PC-9 (cell line): Measurements from ENCODE around the gene KCNRG. TPM values are rescaled to one million over a fixed set of nuclear protein-coding genes. Genes with fewer than 3 reads are reported as not detected.
A peak's percentile ranks its signal among the peaks of the same experiment; 100 is the strongest.

Experiments
- BruUV-seq: library from RNA; stranded (reverse); fragments of 400-500 nt; replicated peaks from 2 replicates; lab custom pipeline; 2021; lab: Mats Ljungman, UMichigan
- CTCF ChIA-PET: fragments of 300-600 bp; sonication (Branson Sonifier 250); formaldehyde crosslinking; loops from one replicate; lab custom pipeline; 2022; ENCODE audit warnings: antibody characterized with exemption; lab: Charles Lee
- POLR2A ChIA-PET: fragments of 300-600 bp; sonication (Branson Sonifier 250); formaldehyde crosslinking; loops from one replicate; lab custom pipeline; 2022; ENCODE audit warnings: antibody characterized with exemption; ENCODE audit not compliant: unreplicated experiment; lab: Charles Lee
- DNase-seq, 2 experiments: peaks; one replicate each; pipeline versions ENCODE4 v3.0.0 to v3.0.0-alpha.2; 2015 to 2022; ENCODE audit warnings: mixed read lengths in 1 of 2
- H2AFZ ChIP-seq: fragments of 200-600 bp; sonication (generic); 2 replicates; pipeline ENCODE4 v1.8.1; 2017; ENCODE audit warnings: antibody characterized with exemption
- H3F3A ChIP-seq: fragments of 200-600 bp; sonication (generic); 2 replicates; pipeline ENCODE4 v1.8.1; 2017; ENCODE audit warnings: antibody characterized with exemption, mild to moderate bottlenecking, low read depth; ENCODE audit not compliant: insufficient read depth
- H3K27ac ChIP-seq: fragments of 200-600 bp; sonication (generic); 2 replicates; pipeline ENCODE4 v1.6.1; 2016; ENCODE audit warnings: mixed run types
- H3K27me3 ChIP-seq: fragments of 200-600 bp; sonication (generic); 2 replicates; pipeline ENCODE4 v1.6.1; 2016; ENCODE audit warnings: low read depth, mixed run types; ENCODE audit not compliant: insufficient read depth
- H3K36me3 ChIP-seq: fragments of 200-600 bp; sonication (generic); 2 replicates; pipeline ENCODE4 v1.6.1; 2016; ENCODE audit warnings: low read depth, mixed run types
- H3K4me1 ChIP-seq: fragments of 200-600 bp; sonication (generic); replicated peaks from 2 replicates; pipeline ENCODE4 v1.6.1; 2016; ENCODE audit warnings: mixed run types; ENCODE audit not compliant: insufficient read depth
- H3K4me2 ChIP-seq: fragments of 200-600 bp; sonication (generic); 2 replicates; pipeline ENCODE4 v1.6.1; 2017; ENCODE audit warnings: mixed run types
- H3K4me3 ChIP-seq: fragments of 200-600 bp; sonication (generic); 2 replicates; pipeline ENCODE4 v1.6.1; 2016; ENCODE audit warnings: mixed run types
- H3K79me2 ChIP-seq: fragments of 200-600 bp; sonication (generic); 2 replicates; pipeline ENCODE4 v1.6.1; 2017; ENCODE audit warnings: low read depth, mixed run types
- H3K9me2 ChIP-seq: fragments of 200-600 bp; sonication (generic); 2 replicates; pipeline ENCODE4 v1.8.1; 2017; ENCODE audit warnings: mild to moderate bottlenecking; ENCODE audit not compliant: insufficient read depth
- H3K9me3 ChIP-seq: fragments of 200-600 bp; sonication (generic); 2 replicates; pipeline ENCODE4 v1.8.1; 2016; ENCODE audit warnings: low read depth; ENCODE audit not compliant: insufficient read depth
- H4K20me1 ChIP-seq: fragments of 200-600 bp; sonication (generic); 2 replicates; pipeline ENCODE4 v1.8.1; 2017; ENCODE audit not compliant: insufficient read depth
- CTCF ChIP-seq: fragments of 200-600 bp; sonication (generic); conservative IDR thresholded peaks from 2 replicates; pipeline ENCODE4 v1.6.1; 2017; ENCODE audit warnings: mixed run types, antibody characterized with exemption, mild to moderate bottlenecking, moderate library complexity
- EZH2 ChIP-seq: fragments of 200-600 bp; sonication (generic); IDR thresholded peaks from 2 replicates; pipeline ENCODE4 v1.8.0; 2017; ENCODE audit warnings: antibody characterized with exemption, low read depth
- intact Hi-C: fragments of 100-400 bp; cut with micrococcal nuclease; formaldehyde crosslinking; loops from one replicate; pipeline ENCODE4 v1.10.0; 2022; ENCODE audit not compliant: unreplicated experiment
- total RNA-seq: library from RNA; stranded (reverse); gene quantifications from 2 replicates; pipeline ENCODE4 v1.2.3, GENCODE V29; 2021

Gene KCNRG
- total RNA-seq, 1 experiment from 2014 or later: 0.41 TPM

- POLR2A ChIA-PET: interaction anchor here (0.5 to 0.7 kb wide), 3 partner anchors 52 to 94 kb away, joined by 3 to 6 read pairs (median 6); partner anchors contain the start of gene SPRYD7
- peaks cover 28% of the 10 kb centered on the region for H3K79me2 ChIP-seq
- CTCF ChIA-PET: interaction anchor here (0.5 to 2.4 kb wide), 6 partner anchors 11 to 915 kb away, joined by 3 to 13 read pairs (median 6); partner anchors contain the start of gene SPRYD7
- TF ChIP-seq EZH2 (no peak), CTCF (no peak)
- peak overlapping the region; percentile 79 for H3K27ac ChIP-seq
- H2AFZ ChIP-seq: peak overlapping the region; percentile 92
- H3K9me2 ChIP-seq: no peaks in the 10 kb centered on the region
- peak overlapping the region; percentile 98 for H3K4me3 ChIP-seq
- peak; percentile 72 to 89 for DNase-seq
- no peaks in the 10 kb centered on the region for H4K20me1 ChIP-seq
- H3F3A ChIP-seq: peaks cover 8% of the 10 kb centered on the region; the same call in 1 of the 2 replicates
- H3K9me3 ChIP-seq: no peaks in the 10 kb centered on the region
- no TSS peak for BruUV-seq
- H3K27me3 ChIP-seq: no peaks in the 10 kb centered on the region
- H3K4me2 ChIP-seq: peak overlapping the region; percentile 61
- peaks cover 13% of the 10 kb centered on the region for H3K4me1 ChIP-seq
- intact Hi-C loops: loop anchor here (2.0 to 10.0 kb wide), 7 partner anchors 60 to 916 kb away; partner anchors contain the start of gene SPRYD7
- peaks cover 11% of the 10 kb centered on the region; the same call in 1 of the 2 replicates for H3K36me3 ChIP-seq
These were observed 18.9 kb upstream of the KCNRG start for GRCh38 chr13:49996161-49996915.

GRCh38 chr13:49996951-49997895 lies 18.0 kb upstream of the KCNRG start, which contains the start of gene TRIM13:
TRIM13 (plus strand) TSS chr13:49997042; CDS start chr13:50011941, 14,899 bp downstream.
- ChIA-PET POLR2A (interaction anchor here (0.5 to 0.8 kb wide), 8 partner anchors 17 to 404 kb away, joined by 3 to 7 read pairs (median 5); partner anchors contain the start of gene SPRYD7), CTCF (interaction anchor here (0.5 to 2.4 kb wide), 12 partner anchors 10 to 915 kb away, joined by 3 to 13 read pairs (median 4); partner anchors contain the start of genes KPNA3 and SPRYD7)
- Histone ChIP-seq H3K9me3 (no peaks in the 10 kb centered on the region), H4K20me1 (no peaks in the 10 kb centered on the region), H3K36me3 (peaks cover 11% of the 10 kb centered on the region; the same call in 1 of the 2 replicates), H2AFZ (peak within 1 kb of the TSS; percentile 94), H3F3A (peaks cover 8% of the 10 kb centered on the region; the same call in 1 of the 2 replicates), H3K79me2 (peaks cover 28% of the 10 kb centered on the region), H3K27ac (peak within 1 kb of the TSS; percentile 93), H3K9me2 (no peaks in the 10 kb centered on the region), H3K4me3 (peak within 1 kb of the TSS; percentile 98), H3K4me1 (peaks cover 13% of the 10 kb centered on the region), H3K4me2 (peak within 1 kb of the TSS; percentile 89), H3K27me3 (no peaks in the 10 kb centered on the region)
- BruUV-seq: TSS peak; percentile 45
- peak; percentile 73 to 83 for DNase-seq
- intact Hi-C loops: loop anchor here (2.0 to 10.0 kb wide), 7 partner anchors 60 to 915 kb away; partner anchors contain the start of gene SPRYD7
- no peak for TF ChIP-seq EZH2
- TF ChIP-seq CTCF: peak; percentile 78
